BLaER1 treated with 17β-estradiol and CSF1 and Interleukin-3, amounts not matched to agents 10 nM and 100 nM (cell line): ENCODE data around the gene SHCBP1.
A peak's percentile ranks its signal among the peaks of the same experiment; 100 is the strongest.

Experiments
- H3K27ac ChIP-seq, 11 experiments: shearing (Covaris generic); formaldehyde crosslinking; 2 replicates each; pipeline ENCODE4 v1.8.1; 2022
- H3K27me3 ChIP-seq, 11 experiments: shearing (Covaris generic); formaldehyde crosslinking; 2 replicates each; pipeline ENCODE4 v1.8.1; 2022
- H3K36me3 ChIP-seq, 11 experiments: shearing (Covaris generic); formaldehyde crosslinking; 2 replicates each; pipeline ENCODE4 v1.8.1; 2022
- H3K4me1 ChIP-seq, 10 experiments: shearing (Covaris generic); formaldehyde crosslinking; 2 replicates each; pipeline ENCODE4 v1.8.1; 2022
- H3K4me2 ChIP-seq, 11 experiments: shearing (Covaris generic); formaldehyde crosslinking; 2 replicates each; pipeline ENCODE4 v1.8.1; 2022
- H3K4me3 ChIP-seq, 10 experiments: shearing (Covaris generic); formaldehyde crosslinking; 2 replicates each; pipeline ENCODE4 v1.8.1; 2022
- H3K9ac ChIP-seq, 11 experiments: shearing (Covaris generic); formaldehyde crosslinking; 2 replicates each; pipeline ENCODE4 v1.8.1; 2022
- H3K9me3 ChIP-seq, 11 experiments: shearing (Covaris generic); formaldehyde crosslinking; replicated peaks in 1 of 11; 2 replicates each; pipeline ENCODE4 v1.8.1; 2022
- H4K20me1 ChIP-seq, 11 experiments: shearing (Covaris generic); formaldehyde crosslinking; 2 replicates each; pipeline ENCODE4 v1.8.1; 2022
- Cebpa-rat ChIP-seq, 11 experiments: shearing (Covaris generic); IDR thresholded peaks; 2 replicates each; pipeline ENCODE4 v1.8.1; 2022

SHCBP1 gene, protein sequence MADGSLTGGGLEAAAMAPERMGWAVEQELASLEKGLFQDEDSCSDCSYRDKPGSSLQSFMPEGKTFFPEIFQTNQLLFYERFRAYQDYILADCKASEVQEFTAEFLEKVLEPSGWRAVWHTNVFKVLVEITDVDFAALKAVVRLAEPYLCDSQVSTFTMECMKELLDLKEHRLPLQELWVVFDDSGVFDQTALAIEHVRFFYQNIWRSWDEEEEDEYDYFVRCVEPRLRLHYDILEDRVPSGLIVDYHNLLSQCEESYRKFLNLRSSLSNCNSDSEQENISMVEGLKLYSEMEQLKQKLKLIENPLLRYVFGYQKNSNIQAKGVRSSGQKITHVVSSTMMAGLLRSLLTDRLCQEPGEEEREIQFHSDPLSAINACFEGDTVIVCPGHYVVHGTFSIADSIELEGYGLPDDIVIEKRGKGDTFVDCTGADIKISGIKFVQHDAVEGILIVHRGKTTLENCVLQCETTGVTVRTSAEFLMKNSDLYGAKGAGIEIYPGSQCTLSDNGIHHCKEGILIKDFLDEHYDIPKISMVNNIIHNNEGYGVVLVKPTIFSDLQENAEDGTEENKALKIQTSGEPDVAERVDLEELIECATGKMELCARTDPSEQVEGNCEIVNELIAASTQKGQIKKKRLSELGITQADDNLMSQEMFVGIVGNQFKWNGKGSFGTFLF

DNA sequence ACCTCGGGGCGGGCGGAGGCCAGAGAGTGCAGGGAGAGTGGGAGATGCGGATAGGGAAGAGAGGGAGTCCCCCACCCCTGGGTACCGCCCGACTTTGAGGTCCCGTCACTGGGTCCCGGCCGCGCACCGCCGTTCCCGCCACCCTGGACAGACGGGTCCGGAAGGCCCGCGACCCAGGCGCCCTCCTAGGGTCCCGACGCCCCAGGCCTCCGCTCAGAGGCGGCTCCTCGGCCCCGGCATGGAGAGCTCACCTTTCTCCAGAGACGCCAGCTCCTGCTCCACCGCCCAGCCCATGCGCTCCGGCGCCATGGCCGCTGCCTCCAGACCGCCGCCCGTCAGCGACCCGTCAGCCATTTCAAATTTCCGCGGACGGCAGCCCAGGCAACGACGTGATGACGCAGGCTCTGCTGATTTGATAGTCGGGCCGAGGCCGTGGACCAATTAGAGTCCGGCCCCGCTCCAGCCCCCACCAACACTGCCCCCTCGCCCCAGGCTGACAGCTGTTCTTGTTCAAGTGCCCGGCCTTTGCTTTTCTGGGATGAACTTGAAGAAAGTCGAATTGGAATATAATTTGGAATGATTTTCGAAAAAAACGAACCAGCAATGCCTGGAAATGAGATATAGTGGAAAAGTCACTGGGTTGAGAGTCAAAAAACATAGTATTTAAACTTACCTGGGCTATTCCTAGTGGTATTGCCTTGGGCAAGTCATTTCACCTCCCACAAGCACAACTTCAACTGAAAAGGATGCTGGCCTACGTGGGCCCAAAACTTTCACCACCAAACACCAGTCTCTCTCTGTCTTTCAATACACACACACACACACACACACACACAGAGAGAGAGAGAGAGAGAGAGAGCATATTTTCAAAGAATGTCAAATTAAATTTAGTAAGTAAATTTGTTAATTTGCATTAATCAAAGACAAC is at the start of gene SHCBP1:
SHCBP1 (minus strand) TSS at position 374 of the 928 bp plus-strand sequence; CDS start at position 354, 20 bp downstream.
- Histone ChIP-seq H3K27me3 (no peaks in the 10 kb centered on the region), H3K9ac (peak within 1 kb of the TSS; percentile 68 to 96 (median 90); a peak in 21 of 22 replicates), H3K4me2 (peak within 1 kb of the TSS; percentile 80 to 98 (median 85)), H3K9me3 (no peaks in the 10 kb centered on the region), H3K27ac (peak within 1 kb of the TSS in 10 of 11 experiments; percentile 53 to 96 (median 90); a peak in 20 of 22 replicates), H4K20me1 (peaks cover 0 to 8% (median 0%) of the 10 kb centered on the region in 11 experiments; a peak in 3 of 22 replicates), H3K4me1 (peaks cover 19 to 28% (median 23%) of the 10 kb centered on the region in 10 experiments; a peak in 18 of 20 replicates), H3K4me3 (peak within 1 kb of the TSS; percentile 73 to 94 (median 86)), H3K36me3 (peaks cover 7 to 36% (median 28%) of the 10 kb centered on the region in 11 experiments; a peak in 20 of 22 replicates)
- no peak for TF ChIP-seq Cebpa-rat (IDR thresholded peaks at IDR 0.05)

DNA sequence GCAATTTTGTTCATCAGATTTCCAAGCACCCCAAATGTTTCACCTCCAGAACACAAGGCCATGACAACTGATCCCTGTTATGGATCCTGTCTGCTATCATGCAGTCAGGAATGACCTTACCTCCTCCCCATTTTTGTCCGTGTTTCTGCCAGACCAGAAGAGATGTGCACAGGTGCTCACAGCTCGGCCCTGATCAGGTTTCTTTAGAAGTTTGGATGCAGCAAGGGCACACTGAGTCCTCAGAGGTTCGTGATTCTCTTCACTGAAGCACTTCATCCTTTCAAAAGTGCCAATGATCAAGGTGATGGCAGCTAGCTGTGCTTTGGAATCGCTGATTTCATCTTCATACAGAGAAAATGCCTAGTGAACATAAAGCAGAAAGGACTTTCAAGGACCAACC is 40.9 kb upstream of the SHCBP1 start:
- no peak overlapping the region for H3K4me2 ChIP-seq
- H3K36me3 ChIP-seq = peaks cover 82 to 100% (median 96%) of the 10 kb centered on the region in 11 experiments
- no peak overlapping the region for H3K9ac ChIP-seq
- no peak overlapping the region for H3K4me3 ChIP-seq
- no peaks in the 10 kb centered on the region for H3K9me3 ChIP-seq
- peaks cover 8 to 39% (median 15%) of the 10 kb centered on the region in 10 experiments for H3K4me1 ChIP-seq
- no peak overlapping the region for H3K27ac ChIP-seq
- H3K27me3 ChIP-seq = no peaks in the 10 kb centered on the region
- H4K20me1 ChIP-seq = peaks cover 0 to 13% (median 0%) of the 10 kb centered on the region in 11 experiments; a peak in 5 of 22 replicates
- TF ChIP-seq Cebpa-rat (IDR thresholded peaks at IDR 0.05) = no peak

DNA sequence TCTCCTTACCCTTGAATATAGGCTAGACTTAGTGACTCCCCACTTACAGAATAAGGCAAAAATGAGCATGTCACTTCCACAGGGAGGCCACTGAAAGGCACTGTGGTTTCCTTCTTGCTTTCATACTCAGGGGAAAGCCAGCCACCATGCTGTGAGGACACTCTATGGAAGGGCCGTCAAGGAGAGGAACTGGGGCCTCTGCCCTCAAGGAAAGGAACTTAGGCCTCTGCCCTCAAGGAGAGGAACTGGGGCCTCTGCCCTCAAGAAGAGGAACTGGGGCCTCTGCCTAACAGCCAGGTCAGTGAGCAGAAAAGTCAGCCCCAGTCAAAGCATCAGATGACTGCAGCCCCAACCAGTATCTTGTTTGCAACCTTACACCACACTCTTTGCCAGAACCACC is 37.7 kb upstream of the SHCBP1 start:
- no peaks in the 10 kb centered on the region for H3K27me3 ChIP-seq
- peaks cover 0 to 18% (median 11%) of the 10 kb centered on the region in 11 experiments; a peak in 14 of 22 replicates for H3K9me3 ChIP-seq
- H3K27ac ChIP-seq = peak overlapping the region in 6 of 11 experiments; percentile 26 to 62 (median 46); a peak in 10 of 22 replicates
- TF ChIP-seq Cebpa-rat (IDR thresholded peaks at IDR 0.05) = no peak
- peak overlapping the region; percentile 11 to 79 (median 29); a peak in 17 of 22 replicates for H3K4me2 ChIP-seq
- no peak overlapping the region for H3K4me3 ChIP-seq
- peaks cover 0 to 5% (median 0%) of the 10 kb centered on the region in 11 experiments; a peak in 4 of 22 replicates for H4K20me1 ChIP-seq
- peaks cover 61 to 99% (median 91%) of the 10 kb centered on the region in 11 experiments for H3K36me3 ChIP-seq
- H3K4me1 ChIP-seq = peaks cover 8 to 34% (median 15%) of the 10 kb centered on the region in 10 experiments
- peak overlapping the region in 2 of 11 experiments; percentile 5; a peak in 1 of 22 replicates for H3K9ac ChIP-seq

DNA sequence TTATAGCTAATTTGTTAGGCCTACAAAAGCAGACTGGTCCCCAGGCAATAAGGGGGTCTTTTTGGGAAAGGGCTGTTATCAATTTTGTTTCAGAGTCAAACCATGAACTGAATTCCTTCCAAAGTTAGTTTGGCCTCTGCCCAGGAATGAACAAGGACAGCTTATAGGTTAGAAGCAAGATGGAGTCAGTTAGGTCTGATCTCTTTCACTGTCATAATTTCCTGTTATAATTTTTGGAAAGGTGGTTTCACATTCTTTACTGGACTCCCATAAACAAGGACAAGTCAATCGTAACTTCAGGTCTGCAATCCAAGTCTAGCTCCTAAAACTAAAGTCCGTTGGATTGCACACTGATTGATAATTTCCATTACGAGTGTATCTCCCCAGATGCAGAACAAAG is 30.1 kb upstream of the SHCBP1 start:
- no peaks in the 10 kb centered on the region for H4K20me1 ChIP-seq
- TF ChIP-seq Cebpa-rat (IDR thresholded peaks at IDR 0.05) = no peak
- peaks cover 18 to 43% (median 25%) of the 10 kb centered on the region in 11 experiments for H3K36me3 ChIP-seq
- no peak overlapping the region for H3K9ac ChIP-seq
- H3K4me3 ChIP-seq = no peak overlapping the region
- H3K4me2 ChIP-seq = no peak overlapping the region
- H3K27me3 ChIP-seq = no peaks in the 10 kb centered on the region
- H3K9me3 ChIP-seq = peaks cover 0 to 18% (median 13%) of the 10 kb centered on the region in 11 experiments; a peak in 15 of 22 replicates
- no peaks in the 10 kb centered on the region for H3K4me1 ChIP-seq
- no peak overlapping the region; a peak in 1 of 22 replicates for H3K27ac ChIP-seq

DNA sequence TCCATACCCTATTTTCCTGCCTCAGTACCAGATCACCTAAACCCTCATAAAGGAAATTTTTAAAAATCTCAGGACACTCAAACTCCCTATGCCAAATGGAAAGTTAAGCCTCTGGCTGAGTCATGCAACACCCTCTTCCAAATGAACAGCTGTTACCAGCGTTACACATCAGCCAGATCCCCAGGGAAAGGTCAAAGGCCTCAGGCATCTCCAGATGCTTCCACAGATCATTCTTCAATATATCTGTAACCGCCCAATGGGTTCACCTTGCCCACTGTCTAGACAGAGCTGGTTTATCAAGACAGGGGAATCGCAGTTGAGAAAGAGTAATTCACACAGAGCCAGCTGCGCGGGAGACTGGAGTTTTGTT is 29.1 kb upstream of the SHCBP1 start:
- TF ChIP-seq Cebpa-rat (IDR thresholded peaks at IDR 0.05) = no peak
- H3K4me2 ChIP-seq = peak overlapping the region in 1 of 11 experiments; percentile 10; a peak in 1 of 22 replicates
- no peaks in the 10 kb centered on the region for H4K20me1 ChIP-seq
- no peaks in the 10 kb centered on the region for H3K4me1 ChIP-seq
- peak overlapping the region in 1 of 11 experiments; percentile 22; a peak in 2 of 22 replicates for H3K27ac ChIP-seq
- no peak overlapping the region for H3K4me3 ChIP-seq
- H3K9me3 ChIP-seq = peaks cover 9 to 26% (median 21%) of the 10 kb centered on the region in 11 experiments; a peak in 18 of 22 replicates
- no peaks in the 10 kb centered on the region for H3K27me3 ChIP-seq
- peaks cover 7 to 32% (median 15%) of the 10 kb centered on the region in 11 experiments; a peak in 20 of 22 replicates for H3K36me3 ChIP-seq
- H3K9ac ChIP-seq = no peak overlapping the region

DNA sequence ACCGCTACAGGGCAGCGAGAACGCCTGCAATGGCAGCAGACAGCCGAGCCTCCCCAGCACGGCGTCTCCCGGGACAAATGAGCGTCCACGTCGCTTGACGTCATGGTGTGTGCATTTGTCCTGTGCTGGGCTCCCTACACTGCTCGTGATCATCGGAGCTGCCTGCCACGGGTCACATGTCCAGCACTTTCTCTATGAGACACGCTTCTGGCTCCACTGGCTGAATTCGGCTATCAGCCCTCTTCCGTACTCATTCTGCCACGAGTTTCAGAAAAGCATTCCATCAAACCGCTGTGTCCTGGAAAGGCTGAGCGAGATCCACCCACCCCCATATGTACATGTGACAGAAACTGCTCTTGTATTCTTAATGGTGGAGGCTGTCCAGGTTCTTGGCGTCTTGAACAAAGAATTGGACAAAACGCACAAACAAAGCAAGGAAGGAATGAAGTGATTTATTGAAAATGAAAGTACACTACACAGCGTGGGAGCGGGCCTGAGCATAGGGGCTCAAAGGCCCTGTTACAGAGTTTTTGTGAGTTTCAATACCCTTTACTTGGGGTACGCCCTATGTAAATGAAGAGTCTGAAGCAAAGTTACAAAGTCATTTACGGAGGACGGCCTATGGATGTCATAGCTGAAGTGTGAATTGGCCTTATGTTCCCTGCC is 28.5 kb upstream of the SHCBP1 start:
- Histone ChIP-seq H3K9ac (no peak overlapping the region), H3K36me3 (peaks cover 4 to 27% (median 12%) of the 10 kb centered on the region in 11 experiments; a peak in 17 of 22 replicates), H3K27ac (no peak overlapping the region; a peak in 1 of 22 replicates), H3K4me2 (no peak overlapping the region), H3K4me3 (no peak overlapping the region), H4K20me1 (no peaks in the 10 kb centered on the region), H3K9me3 (peaks cover 12 to 26% (median 18%) of the 10 kb centered on the region in 11 experiments; a peak in 19 of 22 replicates), H3K4me1 (no peaks in the 10 kb centered on the region), H3K27me3 (no peaks in the 10 kb centered on the region)
- no peak for TF ChIP-seq Cebpa-rat (IDR thresholded peaks at IDR 0.05)

DNA sequence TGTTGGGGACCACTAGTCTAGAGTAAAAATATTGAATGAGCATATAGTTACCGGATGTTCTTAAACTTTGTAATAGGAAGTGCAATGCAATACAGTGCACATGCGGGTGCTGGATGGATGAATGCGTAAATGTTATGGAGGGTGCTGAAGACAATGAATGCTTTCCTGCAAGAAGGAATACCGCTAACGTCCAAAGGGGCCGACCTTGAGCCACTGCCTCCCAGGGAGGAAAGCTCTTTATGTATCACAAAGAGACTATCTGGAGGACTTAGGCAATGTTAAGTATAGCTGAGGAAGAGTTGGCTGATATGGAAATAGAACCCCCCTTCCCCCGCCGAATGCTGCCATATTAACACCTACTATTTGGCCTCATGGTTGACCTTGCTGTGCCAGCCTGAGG is 27.5 kb upstream of the SHCBP1 start:
- no peaks in the 10 kb centered on the region for H3K27me3 ChIP-seq
- no peaks in the 10 kb centered on the region for H4K20me1 ChIP-seq
- no peak overlapping the region for H3K4me2 ChIP-seq
- H3K9me3 ChIP-seq = peaks cover 5 to 28% (median 18%) of the 10 kb centered on the region in 11 experiments; a peak in 18 of 22 replicates
- H3K36me3 ChIP-seq = peaks cover 0 to 21% (median 7%) of the 10 kb centered on the region in 11 experiments; a peak in 8 of 22 replicates
- no peak overlapping the region for H3K4me3 ChIP-seq
- H3K9ac ChIP-seq = no peak overlapping the region
- no peak for TF ChIP-seq Cebpa-rat (IDR thresholded peaks at IDR 0.05)
- H3K4me1 ChIP-seq = no peaks in the 10 kb centered on the region
- H3K27ac ChIP-seq = no peak overlapping the region
